Chondrocyte (in vitro differentiated cells): Measurements from ENCODE around the gene ATPAF1. TPM values are rescaled to one million over a fixed set of nuclear protein-coding genes. Genes with fewer than 3 reads are reported as not detected.

ENCODE experiments used
- DNase-seq: peaks from one replicate; pipeline ENCODE4 v3.0.0; 2021; ENCODE audit warnings: mixed read lengths, low spot score
- H3K27ac Mint-ChIP-seq: one replicate; pipeline ENCODE4 v1.8.0; 2021; ENCODE audit warnings: mild to moderate bottlenecking, moderate library complexity, mixed read lengths; ENCODE audit not compliant: unreplicated experiment
- H3K27me3 Mint-ChIP-seq: 2 replicates; pipeline ENCODE4 v1.8.0; 2021; ENCODE audit warnings: low read depth, mixed read lengths
- H3K36me3 Mint-ChIP-seq: 2 replicates; pipeline ENCODE4 v1.8.0; 2021; ENCODE audit warnings: low read depth, mixed read lengths
- H3K4me1 Mint-ChIP-seq: 2 replicates; pipeline ENCODE4 v1.8.0; 2021; ENCODE audit warnings: low read depth, mild to moderate bottlenecking, mixed read lengths
- H3K4me3 Mint-ChIP-seq: one replicate; pipeline ENCODE4 v1.8.0; 2021; ENCODE audit warnings: mild to moderate bottlenecking, moderate library complexity, mixed read lengths; ENCODE audit not compliant: unreplicated experiment
- H3K9me3 Mint-ChIP-seq: 2 replicates; pipeline ENCODE4 v1.8.0; 2021; ENCODE audit warnings: low read depth, mixed read lengths
- total RNA-seq: library from RNA; stranded (reverse); gene quantifications from 3 replicates; pipeline ENCODE4 v1.2.1, GENCODE V29; 2021
- TF ChIP-seq, protein P1 (sequence below): fragments of 200-600 bp; sonication (generic); IDR thresholded peaks from 2 replicates; pipeline ENCODE4 v1.5.0; 2021; ENCODE audit warnings: antibody characterized with exemption, mild to moderate bottlenecking, moderate library complexity

ATPAF1 gene
- total RNA-seq, 1 donor from 2014 or later: 22.9 TPM

DNA sequence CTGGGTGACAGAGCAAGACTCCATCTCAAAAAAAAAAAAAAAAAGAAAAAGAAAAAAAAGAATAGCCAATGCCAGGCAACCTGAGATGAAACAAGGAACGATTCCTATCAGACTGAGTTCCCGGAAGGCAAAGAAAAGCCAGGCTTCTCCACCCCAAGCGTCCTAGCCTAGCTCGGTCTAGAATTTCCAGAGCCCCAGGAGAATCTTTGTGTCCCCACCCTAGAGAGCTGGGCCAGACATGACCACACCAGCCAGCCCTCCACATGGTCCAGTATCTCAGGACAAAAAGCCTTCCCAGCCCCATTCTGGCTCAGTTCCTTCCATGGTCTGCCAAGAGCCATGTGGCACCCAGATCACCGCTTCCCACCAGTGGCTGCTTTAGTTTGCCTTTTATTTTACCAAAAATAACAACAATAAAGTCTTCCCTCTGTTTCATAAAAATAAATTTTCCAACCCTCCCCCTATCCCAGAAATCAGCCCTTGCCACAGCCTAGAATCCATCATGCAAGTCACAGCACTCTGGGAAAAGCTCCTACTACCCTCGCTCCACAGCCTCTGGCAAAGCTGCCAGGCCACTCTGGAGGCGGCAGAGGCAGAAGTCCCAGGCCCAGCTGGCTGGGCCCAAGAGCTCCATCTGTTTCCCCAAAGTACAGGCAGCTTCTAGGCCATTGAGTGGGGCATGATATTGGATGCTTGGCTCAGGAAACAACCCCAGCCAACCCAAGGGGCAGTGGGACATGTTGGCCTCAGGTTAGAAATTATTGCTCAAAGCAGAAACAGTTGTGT, 60.6 kb downstream of the ATPAF1 start:
- DNase-seq: no peak
- Mint-ChIP-seq H3K27me3 (no peaks in the 10 kb centered on the region), H3K4me3 (no peak overlapping the region)

DNA sequence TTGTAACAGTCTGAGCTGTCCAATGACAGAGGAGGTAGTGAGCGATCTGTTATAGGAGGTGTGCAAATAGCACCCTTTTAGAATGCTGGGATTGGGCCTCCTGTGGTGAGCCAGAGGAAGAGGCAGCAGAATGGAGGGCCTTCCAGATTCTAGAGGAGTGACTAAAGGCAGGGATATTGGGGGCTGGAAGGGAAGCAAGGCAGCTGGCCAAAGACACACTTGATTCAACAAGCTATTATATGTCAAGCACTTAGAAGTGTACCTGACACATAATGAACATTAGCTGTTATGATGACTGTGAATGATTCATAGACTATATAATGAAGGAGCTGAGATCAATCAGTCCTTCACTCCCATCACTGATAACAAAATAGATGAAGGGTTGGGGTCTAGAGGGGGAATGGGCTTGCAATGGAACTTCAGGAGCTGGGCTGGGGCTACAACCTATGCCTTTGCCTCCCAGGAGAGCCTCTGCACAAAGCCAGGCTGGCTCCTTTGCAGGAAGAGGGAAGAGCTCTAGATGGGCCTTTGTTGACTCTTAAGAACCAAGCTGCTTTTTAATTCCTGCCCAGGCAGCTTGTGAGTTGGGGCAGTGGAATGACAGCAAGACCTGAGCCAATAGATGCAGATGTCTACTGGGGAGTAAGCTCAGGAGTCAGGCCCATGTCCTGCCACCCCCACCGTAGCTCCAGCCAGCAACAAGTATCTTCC, 61.8 kb downstream of the ATPAF1 start:
- no peaks in the 10 kb centered on the region for H3K27me3 Mint-ChIP-seq
- H3K9me3 Mint-ChIP-seq: no peaks in the 10 kb centered on the region
- TF ChIP-seq, protein P1, sequence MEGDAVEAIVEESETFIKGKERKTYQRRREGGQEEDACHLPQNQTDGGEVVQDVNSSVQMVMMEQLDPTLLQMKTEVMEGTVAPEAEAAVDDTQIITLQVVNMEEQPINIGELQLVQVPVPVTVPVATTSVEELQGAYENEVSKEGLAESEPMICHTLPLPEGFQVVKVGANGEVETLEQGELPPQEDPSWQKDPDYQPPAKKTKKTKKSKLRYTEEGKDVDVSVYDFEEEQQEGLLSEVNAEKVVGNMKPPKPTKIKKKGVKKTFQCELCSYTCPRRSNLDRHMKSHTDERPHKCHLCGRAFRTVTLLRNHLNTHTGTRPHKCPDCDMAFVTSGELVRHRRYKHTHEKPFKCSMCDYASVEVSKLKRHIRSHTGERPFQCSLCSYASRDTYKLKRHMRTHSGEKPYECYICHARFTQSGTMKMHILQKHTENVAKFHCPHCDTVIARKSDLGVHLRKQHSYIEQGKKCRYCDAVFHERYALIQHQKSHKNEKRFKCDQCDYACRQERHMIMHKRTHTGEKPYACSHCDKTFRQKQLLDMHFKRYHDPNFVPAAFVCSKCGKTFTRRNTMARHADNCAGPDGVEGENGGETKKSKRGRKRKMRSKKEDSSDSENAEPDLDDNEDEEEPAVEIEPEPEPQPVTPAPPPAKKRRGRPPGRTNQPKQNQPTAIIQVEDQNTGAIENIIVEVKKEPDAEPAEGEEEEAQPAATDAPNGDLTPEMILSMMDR: no peak
- H3K4me1 Mint-ChIP-seq: peaks cover 27% of the 10 kb centered on the region
- H3K27ac Mint-ChIP-seq: no peak overlapping the region
- no peak for DNase-seq
- peaks cover 20% of the 10 kb centered on the region for H3K36me3 Mint-ChIP-seq
- no peak overlapping the region for H3K4me3 Mint-ChIP-seq

More for the DNA sequence above, 60.6 kb downstream of the ATPAF1 start:
- Mint-ChIP-seq H3K4me1 (peaks cover 32% of the 10 kb centered on the region), H3K9me3 (no peaks in the 10 kb centered on the region), H3K36me3 (peaks cover 20% of the 10 kb centered on the region), H3K27ac (peak overlapping the region; percentile 41)
- TF ChIP-seq, protein P1: no peak

DNA sequence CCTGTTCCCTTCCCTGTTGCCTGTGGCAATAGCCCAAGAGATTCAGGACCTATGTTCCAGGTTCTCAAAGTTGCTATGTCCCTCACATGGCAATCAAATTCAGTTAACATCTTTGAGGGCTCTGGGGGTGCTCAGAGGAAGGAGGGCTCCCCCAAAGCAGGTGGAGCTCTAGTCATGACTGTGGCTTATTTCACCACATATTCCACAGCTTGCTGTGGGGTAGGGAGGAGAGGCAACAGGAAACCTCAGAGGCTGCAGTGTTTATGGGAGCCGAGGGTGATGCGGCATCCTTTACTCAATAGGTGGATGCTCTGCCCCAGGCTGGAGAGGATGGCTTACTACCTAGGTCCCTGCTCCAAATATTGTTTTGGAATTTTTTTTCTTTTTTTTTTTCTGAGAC, 62.9 kb downstream of the ATPAF1 start:
- H3K4me3 Mint-ChIP-seq: peak overlapping the region; percentile 94
- no peak for DNase-seq

DNA sequence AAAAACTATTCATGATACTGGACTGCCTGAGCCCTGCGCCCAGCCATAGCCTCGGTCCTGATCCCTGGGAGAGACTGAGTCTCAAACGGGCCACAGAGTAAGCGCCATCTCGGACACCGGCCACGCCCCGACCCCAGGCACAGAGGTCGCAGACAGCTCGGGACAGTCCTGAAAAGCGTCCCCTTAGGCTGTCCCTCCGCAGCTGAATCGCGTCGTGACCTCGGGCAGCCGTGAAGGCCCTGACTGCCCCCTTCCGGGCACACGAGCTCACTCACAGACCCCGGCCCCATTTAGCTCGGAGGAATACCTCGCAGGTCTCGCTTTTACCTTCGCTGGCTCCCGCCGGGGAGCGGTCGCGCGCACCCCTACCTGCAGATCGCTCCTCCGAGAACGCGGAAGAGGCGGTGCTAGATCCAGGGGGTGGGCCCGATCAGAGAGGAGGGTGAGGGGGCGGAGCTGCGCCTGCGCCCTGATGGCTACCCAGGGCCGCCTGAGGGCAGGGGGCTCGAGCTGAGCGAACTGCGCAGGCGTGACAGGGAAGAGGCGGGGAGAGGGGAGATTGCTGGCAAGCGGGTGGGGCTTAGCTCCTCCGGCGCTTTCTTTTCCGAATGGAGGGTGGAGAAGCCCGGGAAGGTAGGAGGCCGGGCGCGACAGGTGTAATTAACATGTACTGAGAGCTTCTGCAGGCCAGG, 64.2 kb downstream of the ATPAF1 start, which contains the start of gene MKNK1:
TSS of gene MKNK1 (minus strand) at position 411 of the 692 bp plus-strand sequence. CDS start 20,941 bp downstream, outside the sequence.
- Mint-ChIP-seq H3K4me3 (peak within 1 kb of the TSS; percentile 94), H3K4me1 (peaks cover 28% of the 10 kb centered on the region), H3K27me3 (no peaks in the 10 kb centered on the region), H3K36me3 (peaks cover 8% of the 10 kb centered on the region), H3K9me3 (no peaks in the 10 kb centered on the region), H3K27ac (peak within 1 kb of the TSS; percentile 65)
- TF ChIP-seq, protein P1: peak; percentile 70
- DNase-seq: peak; percentile 99

More for the DNA sequence above, 62.9 kb downstream of the ATPAF1 start:
- H3K36me3 Mint-ChIP-seq: peaks cover 17% of the 10 kb centered on the region
- no peaks in the 10 kb centered on the region for H3K9me3 Mint-ChIP-seq
- H3K27me3 Mint-ChIP-seq: no peaks in the 10 kb centered on the region
- H3K27ac Mint-ChIP-seq: no peak overlapping the region
- TF ChIP-seq, protein P1: no peak
- H3K4me1 Mint-ChIP-seq: peaks cover 25% of the 10 kb centered on the region

DNA sequence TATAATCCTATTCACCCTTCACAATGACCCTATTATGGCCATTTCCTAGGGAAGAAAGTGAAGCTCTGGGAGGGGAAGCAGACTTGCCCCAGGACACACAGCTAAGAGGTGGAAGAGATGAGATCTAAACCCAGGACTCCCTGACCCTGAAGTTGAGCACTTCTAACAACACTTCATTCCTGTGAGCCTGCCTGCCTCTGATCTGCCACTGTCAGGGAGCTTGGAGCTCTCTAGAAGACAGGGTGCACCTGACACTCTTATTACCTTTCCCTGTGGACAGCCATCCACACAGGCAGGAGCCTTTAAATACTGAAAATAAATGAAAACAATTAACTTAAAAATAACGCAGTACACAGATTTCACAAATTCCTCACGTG, 64.7 kb downstream of the ATPAF1 start:
- no peak overlapping the region for H3K27ac Mint-ChIP-seq
- H3K4me3 Mint-ChIP-seq: peak overlapping the region; percentile 94
- TF ChIP-seq, protein P1: no peak
- peaks cover 28% of the 10 kb centered on the region for H3K4me1 Mint-ChIP-seq
- H3K36me3 Mint-ChIP-seq: peaks cover 3% of the 10 kb centered on the region
- H3K9me3 Mint-ChIP-seq: no peaks in the 10 kb centered on the region
- H3K27me3 Mint-ChIP-seq: no peaks in the 10 kb centered on the region
- DNase-seq: no peak
